Heart left ventricle (tissue), 16 donors: Measurements from ENCODE around the gene MPO. TPM values are rescaled to one million over a fixed set of nuclear protein-coding genes. Genes with fewer than 3 reads are reported as not detected.

Experiments used
- ATAC-seq, 4 donors: fragments of 200-7000 bp; cut with Tn5 transposase; one replicate each; pipeline ENCODE4 v1.9.1; 2020 to 2022; ENCODE audit warnings: moderate library complexity in 4 of 4, mild to moderate bottlenecking in 3 of 4, moderate number of reproducible peaks in 1 of 4
- DNase-seq, 5 donors: peaks; one replicate each; pipeline ENCODE4 v3.0.0-alpha.2; 2020
- H3K27ac ChIP-seq, 12 donors: fragments of 200-600 bp; sonication (generic) in 4 of 12; one replicate each; pipeline versions ENCODE4 v1.5.0 to v1.8.0; 2016 to 2022; ENCODE audit warnings: mild to moderate bottlenecking in 2 of 12
- H3K27me3 ChIP-seq, 9 donors: fragments of 200-600 bp; sonication (generic) in 2 of 9; one replicate each; pipeline versions ENCODE4 v1.5.1 to v1.8.0; 2016 to 2022; ENCODE audit warnings: mild to moderate bottlenecking in 3 of 9
- H3K36me3 ChIP-seq, 9 donors: fragments of 200-600 bp; sonication (generic) in 2 of 9; one replicate each; pipeline versions ENCODE4 v1.5.0 to v1.8.0; 2018 to 2022; ENCODE audit warnings: mild to moderate bottlenecking in 2 of 9
- H3K4me1 ChIP-seq, 12 donors: fragments of 200-600 bp; sonication (generic) in 4 of 12; one replicate each; pipeline versions ENCODE4 v1.5.0 to v1.8.0; 2016 to 2022; ENCODE audit warnings: mild to moderate bottlenecking in 3 of 12
- H3K4me3 ChIP-seq, 12 donors: fragments of 200-600 bp; sonication (generic) in 4 of 12; one replicate each; pipeline versions ENCODE4 v1.5.0 to v1.8.0; 2017 to 2022; ENCODE audit warnings: mild to moderate bottlenecking in 9 of 12, moderate library complexity in 4 of 12
- H3K9me3 ChIP-seq, 12 donors: fragments of 200-600 bp; sonication (generic) in 4 of 12; one replicate each; pipeline versions ENCODE4 v1.5.0 to v1.8.0; 2016 to 2022; ENCODE audit warnings: mild to moderate bottlenecking in 1 of 12
- CTCF ChIP-seq, 12 donors: fragments of 200-600 bp; sonication (generic) in 4 of 12; IDR thresholded peaks; one replicate each; pipeline versions ENCODE4 v1.5.0 to v1.8.0; 2018 to 2022; ENCODE audit warnings: antibody characterized with exemption in 12 of 12, mild to moderate bottlenecking in 5 of 12
- POLR2A ChIP-seq, 2 donors: fragments of 450-650 bp; IDR thresholded peaks; one replicate each; pipeline ENCODE4 v1.6.1; 2017; ENCODE audit warnings: antibody characterized with exemption in 2 of 2, mild to moderate bottlenecking in 2 of 2, moderate library complexity in 2 of 2
- WGBS, 4 donors: extraction: QIAGEN DNeasy Blood & Tissue Kit in 2 of 4; methylation state at CpG; one replicate each; pipeline versions ENCODE4 v1.1.5 to v1.1.7; 2013 to 2018; 5-methylcytosine and 5-hydroxymethylcytosine counted together
- intact Hi-C, 10 donors: fragments of 100-400 bp; cut with DNase I; formaldehyde crosslinking; loops; one replicate each; pipeline versions ENCODE4 v1.11.1 to v1.14.2; 2022
- polyA plus RNA-seq, 2 donors: library from polyadenylated mRNA; stranded (reverse); fragments of 200-250 nt; gene quantifications; one replicate each; pipeline ENCODE4 v1.2.3, GENCODE V29; 2013
- total RNA-seq, 9 donors: library from RNA; depleted of rRNA in 2 of 9; stranded (reverse); fragments of >200 nt in 2 of 9; fragmentation: NEBNext Ultra II Directional in 3 of 9; extraction: Animal tissue kit (Norgen Biotek cat#: 25700) in 3 of 9; gene quantifications; one replicate each; pipeline versions ENCODE4 v1.1.0 to v1.2.4, GENCODE V29; 2016 to 2023
- donor health status: ischemic (EF 13 %, LVEDD 7.1; RV severe dilation, severe dysfunction).
- donor health status: healthy with polysubstance abuse.
- donor health status: DM: no; HTN: yes; CAD: no.
- donor health status: DM: no; HTN: no; CAD: no.
- donor health status: ischemic (EF 25% LVEDD 6.9; RV normal size, moderate dysfunction).
- donor health status: ischemic (EF 25% LVEDD 5.7; RV mildly dilated, moderate dysfunction).
- donor health status: healthy.
- donor health status: DM: yes; HTN: yes; CAD: no.
- donor health status: ischemic (EF 35%, LVEDD 5.7; RV mildly dilated, moderate dysfunction).
- donor health status: nonischemic (EF 11% LVEDD 7.7; RV severe dilation, severe dysfunction).
- donor health status: DM: yes; HTN: yes; CAD: no.
- donor health status: PGD.
- donor health status: ischemic (EF 29% LVEDD 5.4; RV normal size, mild dysfunction).
- donor health status: nonischemic (EF 23%, LVEDD 6.1; RV moderate dilation, normal function).

The MPO gene
- total and polyA plus RNA-seq, 11 donors: 0.11 to 2.8 (median 0.31) TPM; not detected in 4

DNA sequence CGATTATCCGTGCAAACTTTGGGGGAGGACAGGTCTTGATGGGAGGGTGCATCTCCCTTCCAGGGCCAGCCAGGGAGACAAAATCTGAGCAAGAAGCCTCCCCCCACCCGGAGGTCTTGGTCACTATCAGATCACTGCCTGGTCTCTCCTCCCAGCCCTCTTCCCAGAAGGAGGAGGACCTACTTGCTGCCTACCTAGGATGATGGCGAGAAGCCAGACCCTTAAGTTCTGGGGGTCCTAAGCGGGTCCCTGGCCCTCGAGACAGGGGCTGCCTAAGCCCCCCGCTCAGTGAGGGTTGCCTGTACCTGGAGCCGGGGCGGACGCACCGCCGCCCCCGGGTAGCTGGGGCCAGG is 43.3 kb upstream of the MPO start:
- no peak for TF ChIP-seq POLR2A (IDR thresholded peaks at IDR 0.05)
- no peak for TF ChIP-seq CTCF (IDR thresholded peaks at IDR 0.05)
- ATAC-seq (no peak), DNase-seq (no peak)
- Histone ChIP-seq H3K27ac (peak overlapping the region in 9 of 12 donors; percentile 35 to 75 (median 51)), H3K9me3 (no peaks in the 10 kb centered on the region), H3K4me1 (peaks cover 0 to 19% (median 0%) of the 10 kb centered on the region in 12 donors), H3K36me3 (peaks cover 0 to 4% (median 0%) of the 10 kb centered on the region in 9 donors), H3K4me3 (peak overlapping the region; percentile 35 to 72 (median 58)), H3K27me3 (peaks cover 0 to 31% (median 6%) of the 10 kb centered on the region in 9 donors)
- intact Hi-C loops: loop anchor here in 3 of 10 donors (10.0 kb wide), 1 partner anchor 91 kb away; the partner anchor contains the start of gene RNF43 (in 3 of the 3)
- WGBS, 4 donors: 12 to 50% (median 21%) methylated on average over 2 to 13 of the region's 13 CpGs

DNA sequence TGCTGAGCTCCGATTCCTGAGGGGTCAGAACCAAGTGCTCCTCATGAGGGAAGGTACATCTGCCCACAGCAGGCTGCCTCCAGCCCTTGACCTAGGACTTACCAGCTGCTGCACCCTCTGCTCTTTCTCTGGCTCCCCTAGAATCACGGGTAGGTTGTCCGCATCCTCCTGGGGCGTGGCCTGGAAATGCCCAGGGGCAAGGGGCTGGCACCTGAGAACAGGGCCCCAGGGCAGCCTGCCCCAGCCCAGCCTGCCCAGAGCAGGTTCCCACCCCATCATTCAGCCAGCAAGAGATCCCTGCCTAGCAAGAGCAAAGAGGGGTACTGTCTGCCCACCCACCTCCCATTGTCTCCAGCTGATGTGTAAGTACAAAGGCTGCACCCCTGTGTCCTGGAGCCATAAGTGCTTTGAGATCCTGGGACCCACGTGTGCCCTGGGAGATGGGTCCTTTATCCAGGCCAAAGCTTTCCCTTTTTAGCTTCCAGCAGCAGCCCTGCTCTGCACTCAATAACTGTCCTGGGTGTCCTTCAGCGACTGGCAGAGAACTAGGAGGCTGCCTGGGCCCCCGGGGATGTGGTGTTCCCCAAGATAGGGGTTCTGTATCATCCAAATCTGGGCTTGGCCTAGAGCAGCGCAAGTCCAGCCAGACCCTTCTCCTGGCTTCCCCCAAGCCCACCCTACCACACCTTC is 42.8 kb upstream of the MPO start:
- Histone ChIP-seq H3K9me3 (no peaks in the 10 kb centered on the region), H3K27ac (peak overlapping the region in 9 of 12 donors; percentile 35 to 75 (median 51)), H3K36me3 (peaks cover 0 to 4% (median 0%) of the 10 kb centered on the region in 9 donors), H3K4me1 (peaks cover 0 to 16% (median 0%) of the 10 kb centered on the region in 12 donors), H3K4me3 (peak overlapping the region; percentile 35 to 72 (median 58)), H3K27me3 (peaks cover 0 to 26% (median 5%) of the 10 kb centered on the region in 9 donors)
- no peak for TF ChIP-seq CTCF (IDR thresholded peaks at IDR 0.05)
- intact Hi-C loops: loop anchor here in 3 of 10 donors (10.0 kb wide), 1 partner anchor 91 kb away; the partner anchor contains the start of gene RNF43 (in 3 of the 3)
- peak in 2 of 5 donors; percentile 32 to 39 for DNase-seq
- peak in 3 of 4 donors; percentile 8 to 49 (median 13) for ATAC-seq
- WGBS, 4 donors: 52 to 57% (median 56%) methylated on average over 5 to 8 of the region's 8 CpGs

- Histone ChIP-seq H3K27me3 (peaks cover 0 to 19% (median under 1%) of the 10 kb centered on the region in 9 donors), H3K4me3 (no peak overlapping the region), H3K9me3 (no peaks in the 10 kb centered on the region), H3K4me1 (peaks cover 0 to 15% (median 0%) of the 10 kb centered on the region in 12 donors), H3K36me3 (peaks cover 0 to 4% (median 0%) of the 10 kb centered on the region in 9 donors), H3K27ac (no peak overlapping the region)
- TF ChIP-seq CTCF (IDR thresholded peaks at IDR 0.05) (no peak), POLR2A (IDR thresholded peaks at IDR 0.05) (no peak)
- DNase-seq (peak in 2 of 5 donors; percentile 7 to 55), ATAC-seq (no peak)
- 89 to 94% (median 92%) methylated on average over 6 to 9 of the region's 9 CpGs for WGBS, 4 donors
- intact Hi-C loops: loop anchor here in 3 of 10 donors (10.0 kb wide), 1 partner anchor 92 kb away; the partner anchor contains the start of gene RNF43 (in 3 of the 3)
Observed at GRCh38 chr17:58322581-58323185, 41.9 kb upstream of the MPO start.
